ENCODE data around the gene LSS. TPM values are rescaled to one million over a fixed set of nuclear protein-coding genes. Genes with fewer than 3 reads are reported as not detected.

LSS gene
- total RNA-seq, 3 donors from 2014 or later (not counting 1 experiment from before 2014, with no cell fraction given) = 59.9 to 82.2 (median 62.7) TPM

DNA sequence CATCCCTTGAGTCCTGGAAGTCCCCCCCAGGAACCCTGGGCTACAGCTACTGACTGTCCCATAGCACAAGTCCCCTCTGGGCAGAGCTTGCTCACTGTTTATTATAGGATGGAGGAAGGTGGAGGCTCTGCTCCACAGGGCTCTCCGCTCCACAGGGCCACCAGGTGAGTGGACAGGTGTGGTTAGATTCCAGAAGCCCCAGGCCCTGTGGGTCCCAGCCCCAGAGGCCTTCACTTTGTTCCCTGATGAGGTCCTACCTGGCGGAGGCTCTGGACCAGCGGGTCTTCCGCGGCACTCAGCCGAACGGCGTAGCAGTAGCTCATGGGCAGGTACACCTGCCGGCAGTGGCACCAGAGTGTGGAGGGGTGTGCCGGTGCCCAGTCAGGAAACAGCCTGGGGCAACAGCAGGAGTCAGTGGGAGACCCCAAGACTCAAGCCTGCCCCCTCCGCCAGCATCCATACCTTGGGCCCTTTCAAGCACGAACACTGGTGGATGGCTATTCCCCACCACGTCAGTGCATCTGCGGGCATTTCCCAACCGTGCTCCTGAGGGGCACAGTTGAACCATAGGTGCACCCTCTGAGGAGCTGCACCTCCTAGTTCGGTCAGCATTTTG lies 12.3 kb downstream of the LSS start:
- Histone ChIP-seq H3K36me3 (ENCODE audit: control insufficient read depth, insufficient read depth, low read length) (peaks cover 3% of the 10 kb centered on the region), H3K9me3 (ENCODE audit: control insufficient read depth, insufficient read depth, low read length) (no peaks in the 10 kb centered on the region), H3K27ac (ENCODE audit: low read length) (no peak overlapping the region), H3K4me3 (ENCODE audit: low read length) (no peak overlapping the region), H3K4me1 (ENCODE audit: control insufficient read depth, insufficient read depth, low read length) (no peaks in the 10 kb centered on the region), H3K27me3 (ENCODE audit: control insufficient read depth, insufficient read depth, low read length) (no peaks in the 10 kb centered on the region)
- H3K36me3 Mint-ChIP-seq = no peaks in the 10 kb centered on the region
- ATAC-seq (no peak), DNase-seq (no peak)
- H3K4me1 Mint-ChIP-seq = peaks cover 0 to 15% of the 10 kb centered on the region in 2 donors
- no peaks in the 10 kb centered on the region for H3K9me3 Mint-ChIP-seq
- 98% methylated on average over 16 of the region's 16 CpGs for WGBS (ENCODE audit: insufficient coverage)
- H3K4me3 Mint-ChIP-seq = no peak overlapping the region
- peak overlapping the region in 1 of 2 donors; percentile 63 for H3K27ac Mint-ChIP-seq
- intact Hi-C loops (cut with micrococcal nuclease) = no loop called here
- TF ChIP-seq, protein P1, sequence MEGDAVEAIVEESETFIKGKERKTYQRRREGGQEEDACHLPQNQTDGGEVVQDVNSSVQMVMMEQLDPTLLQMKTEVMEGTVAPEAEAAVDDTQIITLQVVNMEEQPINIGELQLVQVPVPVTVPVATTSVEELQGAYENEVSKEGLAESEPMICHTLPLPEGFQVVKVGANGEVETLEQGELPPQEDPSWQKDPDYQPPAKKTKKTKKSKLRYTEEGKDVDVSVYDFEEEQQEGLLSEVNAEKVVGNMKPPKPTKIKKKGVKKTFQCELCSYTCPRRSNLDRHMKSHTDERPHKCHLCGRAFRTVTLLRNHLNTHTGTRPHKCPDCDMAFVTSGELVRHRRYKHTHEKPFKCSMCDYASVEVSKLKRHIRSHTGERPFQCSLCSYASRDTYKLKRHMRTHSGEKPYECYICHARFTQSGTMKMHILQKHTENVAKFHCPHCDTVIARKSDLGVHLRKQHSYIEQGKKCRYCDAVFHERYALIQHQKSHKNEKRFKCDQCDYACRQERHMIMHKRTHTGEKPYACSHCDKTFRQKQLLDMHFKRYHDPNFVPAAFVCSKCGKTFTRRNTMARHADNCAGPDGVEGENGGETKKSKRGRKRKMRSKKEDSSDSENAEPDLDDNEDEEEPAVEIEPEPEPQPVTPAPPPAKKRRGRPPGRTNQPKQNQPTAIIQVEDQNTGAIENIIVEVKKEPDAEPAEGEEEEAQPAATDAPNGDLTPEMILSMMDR (IDR thresholded peaks at IDR 0.05) = no peak
- no peaks in the 10 kb centered on the region for H3K27me3 Mint-ChIP-seq (ENCODE audit: low read depth in 2 of 2)

DNA sequence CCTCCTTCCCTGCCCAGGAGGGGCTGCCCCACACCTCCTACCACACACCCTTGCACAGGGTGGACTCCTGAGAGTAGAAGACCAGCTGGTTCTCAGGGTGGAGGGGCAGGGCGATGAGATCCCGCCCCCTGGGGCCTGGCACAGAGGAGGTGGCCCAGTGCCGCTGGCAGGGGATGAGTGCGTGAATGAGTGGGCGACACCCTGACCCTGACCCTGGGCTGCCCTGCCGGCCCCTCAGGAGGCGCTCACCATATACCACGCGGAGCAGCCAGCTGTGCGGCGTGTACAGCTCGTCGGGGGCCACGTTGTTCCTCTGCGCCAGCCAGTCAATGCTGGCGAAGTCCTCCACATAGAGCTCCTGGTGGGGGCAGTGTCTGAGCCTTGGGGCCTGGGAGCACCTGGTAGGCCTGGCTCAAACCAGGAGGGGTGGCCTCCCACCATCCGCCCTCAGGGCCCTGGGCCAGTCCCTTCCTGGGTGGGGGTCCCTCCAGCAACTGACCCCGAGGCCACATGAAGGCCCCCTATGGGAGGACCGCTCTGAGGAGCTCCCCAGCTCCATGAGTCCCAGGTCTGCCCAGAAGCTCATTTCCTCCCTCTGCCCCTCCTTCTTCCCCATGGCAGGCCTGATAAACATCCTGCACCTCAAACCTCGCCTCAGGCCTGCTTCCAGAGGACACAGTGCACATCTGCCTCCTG lies 13.0 kb downstream of the LSS start:
- H3K36me3 Mint-ChIP-seq = no peaks in the 10 kb centered on the region

DNA sequence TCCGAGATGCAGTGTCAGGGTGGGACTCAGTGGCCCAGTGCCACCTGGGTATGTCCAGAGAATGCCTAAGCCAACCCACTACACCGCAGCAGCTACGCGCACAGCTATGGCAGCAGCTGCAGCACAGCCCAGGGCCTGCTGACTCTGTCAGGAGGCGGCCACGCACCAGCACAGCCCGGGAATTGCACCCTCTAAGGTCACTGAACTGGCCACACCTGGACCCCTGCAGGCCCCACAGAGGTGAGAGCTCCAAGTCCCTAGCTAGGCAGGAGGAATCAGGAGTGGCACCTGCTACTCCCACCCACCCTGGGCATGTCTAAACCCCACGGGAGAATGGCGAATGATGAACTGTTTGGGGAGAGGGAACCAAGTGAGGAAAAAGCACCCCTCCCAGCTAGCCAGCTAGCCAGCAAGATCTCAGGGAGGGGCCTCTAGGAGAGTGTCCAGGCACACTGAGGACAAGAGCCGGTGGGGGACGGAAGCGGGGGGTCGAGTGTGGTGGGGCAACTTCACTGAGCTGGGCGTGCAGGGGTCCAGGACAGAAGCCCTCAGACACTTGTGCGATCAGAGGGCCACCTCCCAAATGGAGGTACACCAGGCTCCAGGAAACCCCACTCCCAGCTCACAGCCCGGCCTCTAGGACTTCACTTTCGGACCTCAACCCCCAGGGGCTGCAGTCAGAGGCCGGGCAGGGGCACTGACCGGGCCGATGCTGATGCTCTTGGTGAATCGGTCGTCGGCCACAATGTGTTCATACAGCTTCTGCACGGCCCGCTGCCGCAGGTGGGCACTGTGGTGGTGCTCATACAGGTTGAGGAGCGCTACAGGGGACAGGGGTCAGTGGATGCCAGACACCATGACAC lies 13.9 kb downstream of the LSS start:
- Histone ChIP-seq H3K27me3 (ENCODE audit: control insufficient read depth, insufficient read depth, low read length) (no peaks in the 10 kb centered on the region), H3K9me3 (ENCODE audit: control insufficient read depth, insufficient read depth, low read length) (no peaks in the 10 kb centered on the region), H3K4me1 (ENCODE audit: control insufficient read depth, insufficient read depth, low read length) (no peaks in the 10 kb centered on the region), H3K4me3 (ENCODE audit: low read length) (no peak overlapping the region), H3K36me3 (ENCODE audit: control insufficient read depth, insufficient read depth, low read length) (peaks cover under 1% of the 10 kb centered on the region), H3K27ac (ENCODE audit: low read length) (no peak overlapping the region)
- intact Hi-C loops (cut with micrococcal nuclease) = no loop called here
- peaks cover 0 to 5% of the 10 kb centered on the region in 2 donors for H3K4me1 Mint-ChIP-seq
- 96% methylated on average over 27 of the region's 27 CpGs for WGBS (ENCODE audit: insufficient coverage)
- H3K27ac Mint-ChIP-seq = no peak overlapping the region
- no peaks in the 10 kb centered on the region for H3K9me3 Mint-ChIP-seq
- H3K36me3 Mint-ChIP-seq = no peaks in the 10 kb centered on the region
- no peaks in the 10 kb centered on the region for H3K27me3 Mint-ChIP-seq (ENCODE audit: low read depth in 2 of 2)
- DNase-seq = no peak
- no peak overlapping the region for H3K4me3 Mint-ChIP-seq
- TF ChIP-seq, protein P1 (IDR thresholded peaks at IDR 0.05) = no peak
- ATAC-seq = no peak

More for the DNA sequence above, 13.0 kb downstream of the LSS start:
- H3K27me3 ChIP-seq (ENCODE audit: control insufficient read depth, insufficient read depth, low read length) = no peaks in the 10 kb centered on the region
- no peaks in the 10 kb centered on the region for H3K4me1 ChIP-seq (ENCODE audit: control insufficient read depth, insufficient read depth, low read length)
- H3K27me3 Mint-ChIP-seq (ENCODE audit: low read depth in 2 of 2) = no peaks in the 10 kb centered on the region
- no peak overlapping the region for H3K27ac ChIP-seq (ENCODE audit: low read length)
- H3K4me3 ChIP-seq (ENCODE audit: low read length) = no peak overlapping the region
- H3K9me3 Mint-ChIP-seq = no peaks in the 10 kb centered on the region
- peak overlapping the region in 1 of 2 donors; percentile 63 for H3K27ac Mint-ChIP-seq
- no peak for DNase-seq
- no peaks in the 10 kb centered on the region for H3K9me3 ChIP-seq (ENCODE audit: control insufficient read depth, insufficient read depth, low read length)
- TF ChIP-seq, protein P1 (IDR thresholded peaks at IDR 0.05) = no peak
- WGBS (ENCODE audit: insufficient coverage) = 96% methylated on average over 20 of the region's 20 CpGs
- peaks cover 0 to 11% of the 10 kb centered on the region in 2 donors for H3K4me1 Mint-ChIP-seq
- H3K36me3 ChIP-seq (ENCODE audit: control insufficient read depth, insufficient read depth, low read length) = peaks cover 1% of the 10 kb centered on the region
- no peak overlapping the region for H3K4me3 Mint-ChIP-seq
- no peak for ATAC-seq
- intact Hi-C loops (cut with micrococcal nuclease) = no loop called here

Measured in natural killer cell (primary cell).